ENCODE measurements around the gene L3MBTL4.
"Not testable (repeated sequence)": the region's sequence is repeated elsewhere in the genome, so short reads cannot be mapped to it uniquely, and the experiment has no call there.

L3MBTL4 gene

GRCh38 chr18:6055711-6056110, 359.0 kb downstream of the L3MBTL4 start:
- TF ChIP-seq CTCF (IDR thresholded peaks at IDR 0.05; ENCODE audit: low read depth, low read length) = no peak
- H3K4me3 ChIP-seq (replicated peaks in 1 of 2; ENCODE audit: low read depth in 2 of 2, low read length in 2 of 2) = no peak overlapping the region
- peak; percentile 22 to 78 for DNase-seq (ENCODE audit: low read depth in 2 of 2)

GRCh38 chr18:6054256-6054842, 360.4 kb downstream of the L3MBTL4 start:
- no peak for TF ChIP-seq CTCF (IDR thresholded peaks at IDR 0.05; ENCODE audit: low read depth, low read length)
- no peak overlapping the region for H3K4me3 ChIP-seq (replicated peaks in 1 of 2; ENCODE audit: low read depth in 2 of 2, low read length in 2 of 2)
- peak in 1 of 2 donors; percentile 22 for DNase-seq (ENCODE audit: low read depth in 2 of 2)

- H3K4me3 ChIP-seq (replicated peaks in 1 of 2; ENCODE audit: low read depth in 2 of 2, low read length in 2 of 2) = no peak overlapping the region
- no peak for TF ChIP-seq CTCF (IDR thresholded peaks at IDR 0.05; ENCODE audit: low read depth, low read length)
- DNase-seq (ENCODE audit: low read depth in 2 of 2) = no peak
Observed at GRCh38 chr18:6052449-6052913, 362.2 kb downstream of the L3MBTL4 start.

- not testable (repeated sequence) for H3K4me3 ChIP-seq (replicated peaks in 1 of 2; ENCODE audit: low read depth in 2 of 2, low read length in 2 of 2); DNase-seq (ENCODE audit: low read depth in 2 of 2)
Observed at GRCh38 chr18:6047596-6047995, 367.1 kb downstream of the L3MBTL4 start.

GRCh38 chr18:6044773-6045172, 369.9 kb downstream of the L3MBTL4 start:
- DNase-seq (ENCODE audit: low read depth in 2 of 2) = peak; percentile 11 to 29
- H3K4me3 ChIP-seq (replicated peaks in 1 of 2; ENCODE audit: low read depth in 2 of 2, low read length in 2 of 2) = no peak overlapping the region
- peak; percentile 31 for TF ChIP-seq CTCF (IDR thresholded peaks at IDR 0.05; ENCODE audit: low read depth, low read length)

- no peak for DNase-seq (ENCODE audit: low read depth in 2 of 2)
Observed at GRCh38 chr18:6044319-6044718, 370.4 kb downstream of the L3MBTL4 start.

GRCh38 chr18:6039055-6039454, 375.7 kb downstream of the L3MBTL4 start:
- H3K4me3 ChIP-seq (replicated peaks in 1 of 2; ENCODE audit: low read depth in 2 of 2, low read length in 2 of 2) = no peak overlapping the region
- DNase-seq (ENCODE audit: low read depth in 2 of 2) = peak; percentile 8 to 33

More at GRCh38 chr18:6044319-6044718, 370.4 kb downstream of the L3MBTL4 start:
- no peak for TF ChIP-seq CTCF (IDR thresholded peaks at IDR 0.05; ENCODE audit: low read depth, low read length)
- no peak overlapping the region for H3K4me3 ChIP-seq (replicated peaks in 1 of 2; ENCODE audit: low read depth in 2 of 2, low read length in 2 of 2)

More at GRCh38 chr18:6039055-6039454, 375.7 kb downstream of the L3MBTL4 start:
- TF ChIP-seq CTCF (IDR thresholded peaks at IDR 0.05; ENCODE audit: low read depth, low read length) = no peak
